Lung microvascular endothelial cell (primary cell): ENCODE data around the gene DTWD2. TPM values are rescaled to one million over a fixed set of nuclear protein-coding genes. Genes with fewer than 3 reads are reported as not detected.
"Not testable (repeated sequence)": the region's sequence is repeated elsewhere in the genome, so short reads cannot be mapped to it uniquely, and the experiment has no call there.

Experiments
- DNase-seq, 2 donors: peaks; one replicate each; pipeline versions ENCODE4 v3.0.0 to v3.0.0-alpha.2; 2010; ENCODE audit warnings: low read depth in 2 of 2
- total RNA-seq: library from RNA; depleted of rRNA; stranded (reverse); fragments of >200 nt; gene quantifications from 2 replicates; pipeline ENCODE4 v1.2.1, GENCODE V29; 2014

DTWD2 gene
- total RNA-seq, 1 donor from 2014 or later: 2.6 TPM

DNA sequence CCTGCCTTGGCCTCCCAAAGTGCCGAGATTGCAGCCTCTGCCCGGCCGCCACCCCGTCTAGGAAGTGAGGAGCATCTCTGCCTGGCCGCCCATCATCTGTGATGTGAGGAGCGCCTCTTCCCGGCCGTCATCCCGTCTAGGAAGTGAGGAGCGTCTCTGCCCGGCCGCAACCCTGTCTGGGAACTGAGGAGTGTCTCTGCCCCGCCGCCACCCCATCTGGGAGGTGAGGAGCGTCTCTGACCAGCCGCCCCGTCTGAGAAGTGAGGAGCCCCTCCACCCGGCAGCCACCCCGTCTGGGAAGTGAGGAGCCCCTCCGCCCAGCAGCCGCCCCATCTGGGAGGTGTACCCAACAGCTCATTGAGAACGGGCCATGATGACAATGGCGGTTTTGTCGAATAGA is 10.5 kb upstream of the DTWD2 start:
- DNase-seq: not testable (repeated sequence)

- DNase-seq: no peak
Observed at GRCh38 chr5:118996098-118996497, 7.8 kb upstream of the DTWD2 start.

- DNase-seq: no peak
Observed at GRCh38 chr5:118994595-118994994, 6.2 kb upstream of the DTWD2 start.

DNA sequence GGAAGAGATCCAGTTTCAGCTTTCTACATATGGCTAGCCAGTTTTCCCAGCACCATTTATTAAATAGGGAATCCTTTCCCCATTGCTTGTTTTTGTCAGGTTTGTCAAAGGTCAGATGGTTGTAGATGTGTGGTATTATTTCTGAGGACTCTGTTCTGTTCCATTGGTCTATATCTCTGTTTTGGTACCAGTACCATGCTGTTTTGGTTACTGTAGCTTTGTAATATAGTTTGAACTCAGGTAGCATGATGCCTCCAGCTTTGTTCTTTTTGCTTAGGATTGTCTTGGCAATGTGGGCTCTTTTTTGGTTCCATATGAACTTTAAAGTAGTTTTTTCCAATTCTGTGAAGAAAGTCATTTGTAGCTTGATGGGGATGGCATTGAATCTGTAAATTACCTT is 4.8 kb upstream of the DTWD2 start:
- not testable (repeated sequence) for DNase-seq

DNA sequence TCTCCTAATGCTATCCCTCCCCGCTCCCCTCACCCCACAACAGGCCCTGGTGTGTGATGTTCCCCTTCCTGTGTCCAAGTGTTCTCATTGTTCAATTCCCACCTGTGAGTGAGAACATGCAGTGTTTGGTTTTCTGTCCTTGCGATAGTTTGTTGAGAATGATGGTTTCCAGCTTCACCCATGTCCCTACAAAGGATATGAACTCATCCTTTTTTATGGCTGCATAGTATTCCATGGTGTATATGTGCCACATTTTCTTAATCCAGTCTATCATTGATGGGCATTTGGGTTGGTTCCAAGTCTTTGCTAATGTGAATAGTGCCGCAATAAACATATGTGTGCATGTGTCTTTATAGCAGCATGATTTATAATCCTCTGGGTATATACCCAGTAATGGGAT is 3.7 kb upstream of the DTWD2 start:
- not testable (repeated sequence) for DNase-seq

GRCh38 chr5:118990582-118990981 is 2.2 kb upstream of the DTWD2 start:
- DNase-seq: no peak

GRCh38 chr5:118989816-118990215 is 1.5 kb upstream of the DTWD2 start:
- DNase-seq: no peak

DNA sequence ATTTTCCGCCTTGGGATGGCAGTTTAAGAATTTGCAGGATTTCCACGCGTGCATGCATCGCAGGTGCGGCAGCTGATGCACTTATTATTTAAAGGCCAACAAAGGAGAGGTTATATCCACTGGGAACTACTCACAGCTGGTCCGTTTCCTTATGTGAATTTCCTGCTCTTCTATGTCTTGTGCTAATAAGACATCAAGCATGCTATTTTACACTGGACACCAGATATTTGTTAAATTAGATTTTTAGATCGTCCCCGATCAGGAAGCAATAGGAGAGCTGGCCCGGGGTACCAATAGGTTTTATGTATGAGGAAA is 476 bp upstream of the DTWD2 start:
- no peak for DNase-seq

GRCh38 chr5:118984602-118985001 is 3.7 kb downstream of the DTWD2 start:
- DNase-seq: no peak

- DNase-seq: no peak
Observed at GRCh38 chr5:118981783-118982182, 6.6 kb downstream of the DTWD2 start.

- no peak for DNase-seq
Observed at GRCh38 chr5:118980438-118980837, 7.9 kb downstream of the DTWD2 start.

- DNase-seq: no peak
Observed at GRCh38 chr5:118980017-118980416, 8.3 kb downstream of the DTWD2 start.

GRCh38 chr5:118973779-118974445 is 14.4 kb downstream of the DTWD2 start:
- DNase-seq: not testable (repeated sequence)

- no peak for DNase-seq
Observed at GRCh38 chr5:118968925-118969375, 19.4 kb downstream of the DTWD2 start.

DNA sequence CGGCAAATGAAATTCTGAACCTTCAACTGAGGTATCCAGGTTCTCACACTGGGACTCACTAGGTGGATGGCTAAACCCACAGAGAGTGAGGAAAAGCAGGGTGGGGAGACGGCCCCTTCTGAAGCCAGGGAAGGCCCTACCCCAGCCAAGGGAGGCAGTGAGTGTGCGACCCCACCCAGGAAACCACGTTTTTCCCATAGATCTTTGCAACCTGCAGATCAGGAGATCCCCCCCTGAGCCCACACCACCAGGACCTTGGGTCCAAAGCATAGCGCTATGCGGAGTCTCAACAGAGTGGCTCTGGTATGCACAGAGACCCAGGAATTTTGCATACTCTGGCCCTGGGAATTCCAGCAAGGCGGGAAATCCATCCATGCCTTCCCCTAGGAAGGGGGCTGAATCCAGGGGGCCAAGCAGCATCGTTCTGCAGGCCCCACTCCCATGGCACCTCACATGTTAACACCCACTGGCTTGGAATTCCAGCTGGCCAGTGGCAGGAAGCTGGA is 19.9 kb downstream of the DTWD2 start:
- no peak for DNase-seq

- DNase-seq: no peak
Observed at GRCh38 chr5:118967059-118967508, 21.3 kb downstream of the DTWD2 start.

- DNase-seq: no peak
Observed at GRCh38 chr5:118965890-118966289, 22.5 kb downstream of the DTWD2 start.

- not testable (repeated sequence) for DNase-seq
Observed at GRCh38 chr5:118964970-118965369, 23.4 kb downstream of the DTWD2 start.

DNA sequence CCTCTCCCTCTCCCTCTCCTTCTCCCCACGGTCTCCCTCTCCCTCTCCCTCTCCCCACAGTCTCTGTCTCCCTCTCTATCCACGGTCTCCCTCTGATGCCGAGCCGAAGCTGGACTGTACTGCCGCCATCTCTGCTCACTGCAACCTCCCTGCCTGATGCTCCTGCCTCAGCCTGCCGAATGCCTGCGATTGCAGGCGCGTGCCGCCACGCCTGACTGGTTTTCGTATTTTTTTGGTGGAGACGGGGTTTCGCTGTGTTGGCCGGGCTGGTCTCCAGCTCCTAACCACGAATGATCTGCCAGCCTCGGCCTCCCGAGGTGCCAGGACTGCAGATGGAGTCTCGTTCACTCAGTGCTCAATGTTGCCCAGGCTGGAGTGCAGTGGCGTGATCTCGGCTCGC is 24.0 kb downstream of the DTWD2 start:
- DNase-seq: not testable (repeated sequence)

- DNase-seq: no peak
Observed at GRCh38 chr5:118963169-118963568, 25.2 kb downstream of the DTWD2 start.

- no peak for DNase-seq
Observed at GRCh38 chr5:118960557-118960956, 27.8 kb downstream of the DTWD2 start.

DNA sequence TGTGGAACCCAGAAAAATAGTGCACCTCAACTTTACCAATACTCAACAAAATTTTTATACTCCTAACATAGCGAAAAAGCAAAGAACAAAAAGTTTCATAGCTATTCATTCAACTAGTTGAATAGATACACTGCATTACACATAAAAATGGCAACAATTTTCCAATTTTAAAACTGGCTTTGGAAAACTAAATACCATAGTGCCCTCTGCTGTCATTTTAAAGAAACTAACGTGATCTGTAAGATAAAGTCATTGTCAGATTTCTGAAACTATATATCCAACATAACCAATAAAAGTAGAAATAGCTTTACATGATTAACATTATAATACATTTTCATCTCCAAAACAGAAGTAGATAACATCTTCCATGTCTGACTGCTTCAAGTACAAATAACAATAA is 31.6 kb downstream of the DTWD2 start:
- peak; percentile 3 to 17 for DNase-seq

DNA sequence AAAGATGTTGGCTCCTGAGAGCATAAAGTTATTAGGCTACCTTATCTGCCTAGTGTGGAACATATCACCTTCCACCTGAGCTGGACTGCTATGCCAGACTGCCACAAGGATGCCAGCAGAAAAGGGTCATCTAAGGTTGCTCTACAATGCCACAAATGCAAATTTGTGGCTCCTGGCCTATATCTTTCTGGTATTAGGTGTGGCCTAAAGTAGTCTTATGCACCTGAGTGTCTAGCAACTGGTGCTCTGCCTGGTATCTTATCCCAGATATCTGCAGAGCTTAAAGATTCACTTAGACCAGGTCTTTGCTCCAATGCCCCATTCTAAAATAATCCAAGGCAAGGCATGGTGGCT is 34.7 kb downstream of the DTWD2 start:
- DNase-seq: no peak
